Ascending aorta (tissue), 2 donors: Measurements from ENCODE around the gene POLR3B. TPM values are rescaled to one million over a fixed set of nuclear protein-coding genes. Genes with fewer than 3 reads are reported as not detected.

Source experiments
- DNase-seq, 2 donors: peaks; one replicate each; pipeline ENCODE4 v3.0.0-alpha.2; 2019; ENCODE audit warnings: low spot score in 2 of 2
- H3K27ac ChIP-seq, 2 donors: fragments of 200-600 bp; sonication (generic); one replicate each; pipeline ENCODE4 v1.5.1; 2016 to 2017; ENCODE audit warnings: mild to moderate bottlenecking in 1 of 2
- H3K27me3 ChIP-seq: fragments of 200-600 bp; sonication (generic); one replicate; pipeline ENCODE4 v1.5.1; 2017
- H3K36me3 ChIP-seq, 2 donors: fragments of 200-600 bp; sonication (generic); one replicate each; pipeline ENCODE4 v1.5.1; 2016
- H3K4me1 ChIP-seq, 2 donors: fragments of 200-600 bp; sonication (generic); one replicate each; pipeline ENCODE4 v1.5.1; 2016 to 2017; ENCODE audit warnings: mild to moderate bottlenecking in 1 of 2
- H3K4me3 ChIP-seq, 2 donors: fragments of 200-600 bp; sonication (generic); one replicate each; pipeline ENCODE4 v1.5.1; 2016 to 2017; ENCODE audit warnings: mild to moderate bottlenecking in 1 of 2
- H3K9me3 ChIP-seq, 2 donors: fragments of 200-600 bp; sonication (generic); one replicate each; pipeline ENCODE4 v1.5.1; 2016
- CTCF ChIP-seq, 3 experiments: fragments of 200-600 bp in 2 of 3; fragments of 450-650 bp in 1 of 3; sonication (generic) in 2 of 3; IDR thresholded peaks; one replicate each; pipeline ENCODE4 v1.5.1; 2016 to 2019; ENCODE audit warnings: antibody characterized with exemption in 3 of 3, mild to moderate bottlenecking in 1 of 3, moderate library complexity in 1 of 3
- intact Hi-C: fragments of 100-400 bp; cut with DNase I; formaldehyde crosslinking; loops from one replicate; pipeline ENCODE4 v1.15.1; 2023
- total RNA-seq: library from RNA; depleted of rRNA; stranded (reverse); fragments of >200 nt; gene quantifications from one replicate; pipeline ENCODE4 v1.1.0, GENCODE V29; 2016

The POLR3B gene
- total RNA-seq, 1 donor from 2014 or later = 0.21 TPM

GRCh38 chr12:106493531-106493930 is 136.0 kb downstream of the POLR3B start:
- intact Hi-C loops = no loop called here
- H3K36me3 ChIP-seq = peaks cover 4 to 9% of the 10 kb centered on the region in 2 donors
- DNase-seq = no peak
- H3K27me3 ChIP-seq = no peaks in the 10 kb centered on the region
- no peaks in the 10 kb centered on the region for H3K4me1 ChIP-seq
- no peak overlapping the region for H3K4me3 ChIP-seq
- H3K27ac ChIP-seq = no peak overlapping the region
- no peaks in the 10 kb centered on the region for H3K9me3 ChIP-seq
- TF ChIP-seq CTCF (IDR thresholded peaks at IDR 0.05) = no peak

GRCh38 chr12:106495354-106495965 is 137.9 kb downstream of the POLR3B start:
- TF ChIP-seq CTCF (IDR thresholded peaks at IDR 0.05) = no peak
- no peaks in the 10 kb centered on the region for H3K9me3 ChIP-seq
- no peaks in the 10 kb centered on the region for H3K27me3 ChIP-seq
- no peaks in the 10 kb centered on the region for H3K4me1 ChIP-seq
- no peak overlapping the region for H3K4me3 ChIP-seq
- intact Hi-C loops = no loop called here
- H3K36me3 ChIP-seq = peaks cover 4 to 12% of the 10 kb centered on the region in 2 donors
- H3K27ac ChIP-seq = no peak overlapping the region
- no peak for DNase-seq

- Histone ChIP-seq H3K36me3 (peaks cover 17 to 20% of the 10 kb centered on the region in 2 donors), H3K4me1 (no peaks in the 10 kb centered on the region), H3K27me3 (no peaks in the 10 kb centered on the region), H3K27ac (no peak overlapping the region), H3K9me3 (no peaks in the 10 kb centered on the region), H3K4me3 (no peak overlapping the region)
- no peak for DNase-seq
- intact Hi-C loops = no loop called here
- TF ChIP-seq CTCF (IDR thresholded peaks at IDR 0.05) = no peak
These were observed 140.5 kb downstream of the POLR3B start for GRCh38 chr12:106498056-106498455.

- no peak for TF ChIP-seq CTCF (IDR thresholded peaks at IDR 0.05)
- no peak overlapping the region for H3K4me3 ChIP-seq
- peaks cover 28% of the 10 kb centered on the region in 2 donors for H3K36me3 ChIP-seq
- no peaks in the 10 kb centered on the region for H3K9me3 ChIP-seq
- no peak overlapping the region for H3K27ac ChIP-seq
- intact Hi-C loops = no loop called here
- DNase-seq = no peak
- no peaks in the 10 kb centered on the region for H3K27me3 ChIP-seq
- no peaks in the 10 kb centered on the region for H3K4me1 ChIP-seq
These were observed 142.1 kb downstream of the POLR3B start for GRCh38 chr12:106499628-106500027.

- Histone ChIP-seq H3K36me3 (peaks cover 20 to 25% of the 10 kb centered on the region in 2 donors), H3K9me3 (no peaks in the 10 kb centered on the region), H3K4me1 (no peaks in the 10 kb centered on the region), H3K27ac (no peak overlapping the region), H3K27me3 (no peaks in the 10 kb centered on the region), H3K4me3 (no peak overlapping the region)
- intact Hi-C loops = no loop called here
- TF ChIP-seq CTCF (IDR thresholded peaks at IDR 0.05) = no peak
- no peak for DNase-seq
These were observed 149.1 kb downstream of the POLR3B start for GRCh38 chr12:106506691-106507090.

GRCh38 chr12:106508966-106509365 is 151.4 kb downstream of the POLR3B start:
- Histone ChIP-seq H3K36me3 (peaks cover 12 to 13% of the 10 kb centered on the region in 2 donors), H3K27ac (no peak overlapping the region), H3K4me3 (no peak overlapping the region), H3K27me3 (no peaks in the 10 kb centered on the region), H3K9me3 (no peaks in the 10 kb centered on the region), H3K4me1 (no peaks in the 10 kb centered on the region)
- no peak for DNase-seq
- intact Hi-C loops = no loop called here
- TF ChIP-seq CTCF (IDR thresholded peaks at IDR 0.05) = no peak
